NCI-H2196 treated with DMSO at 0.1 percent for 48 hours (cell line): Measurements from ENCODE around the gene NCR2.
"Not testable (repeated sequence)": the region's sequence is repeated elsewhere in the genome, so short reads cannot be mapped to it uniquely, and the experiment has no call there.

Experiments
- DNase-seq: peaks from one replicate; lab custom pipeline; 2025; ENCODE audit not compliant: unreplicated experiment; lab: John Stamatoyannopoulos, UW

The NCR2 gene

GRCh38 chr6:41335296-41335695 is at the start of gene NCR2:
NCR2 (plus strand) TSS chr6:41335608; CDS start chr6:41335877, 269 bp downstream.
- DNase-seq: no peak

- DNase-seq: no peak
Measured at GRCh38 chr6:41286544-41287346, 48.7 kb upstream of the NCR2 start, which contains the start of gene TREM1. TREM1 (minus strand) TSS chr6:41286682; CDS start chr6:41286655, 27 bp downstream.

DNA sequence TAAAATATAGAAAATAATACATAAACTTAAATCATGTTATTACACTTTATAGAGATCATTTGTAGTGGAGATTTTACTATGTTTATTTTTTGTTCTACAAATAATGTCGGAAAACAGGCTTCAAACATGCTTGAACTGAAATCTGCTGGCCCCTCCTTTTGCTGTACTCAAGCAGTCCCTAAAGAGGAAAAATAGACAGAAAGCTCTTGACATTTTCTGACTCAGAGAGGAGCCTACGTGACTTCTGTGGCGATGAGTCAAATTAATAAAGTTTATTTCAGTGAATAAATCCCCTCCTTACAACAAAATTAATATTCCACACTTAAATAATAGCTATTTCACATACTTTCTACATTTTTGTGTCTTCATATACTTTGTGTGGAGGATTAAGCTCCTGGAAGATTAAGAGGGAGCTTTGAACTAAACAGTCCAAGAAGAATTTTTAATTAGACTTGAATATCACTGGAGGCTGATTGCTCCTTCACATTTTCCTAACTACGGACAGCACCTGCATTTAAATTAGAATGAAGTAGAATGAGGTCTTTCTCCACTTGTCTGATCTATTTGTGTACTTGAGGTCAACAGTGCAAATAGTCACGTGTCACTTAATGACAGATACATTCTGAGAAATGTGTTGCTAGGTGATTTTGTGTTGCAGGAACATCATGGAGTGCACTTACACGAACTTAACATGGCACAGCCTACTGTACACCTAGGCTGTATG is 47.2 kb upstream of the NCR2 start:
- DNase-seq: peak; percentile 84

- no peak for DNase-seq
Measured at GRCh38 chr6:41288754-41289129, 46.7 kb upstream of the NCR2 start.

- DNase-seq: no peak
Measured at GRCh38 chr6:41289815-41290214, 45.6 kb upstream of the NCR2 start.

GRCh38 chr6:41291717-41292116 is 43.7 kb upstream of the NCR2 start:
- no peak for DNase-seq

DNA sequence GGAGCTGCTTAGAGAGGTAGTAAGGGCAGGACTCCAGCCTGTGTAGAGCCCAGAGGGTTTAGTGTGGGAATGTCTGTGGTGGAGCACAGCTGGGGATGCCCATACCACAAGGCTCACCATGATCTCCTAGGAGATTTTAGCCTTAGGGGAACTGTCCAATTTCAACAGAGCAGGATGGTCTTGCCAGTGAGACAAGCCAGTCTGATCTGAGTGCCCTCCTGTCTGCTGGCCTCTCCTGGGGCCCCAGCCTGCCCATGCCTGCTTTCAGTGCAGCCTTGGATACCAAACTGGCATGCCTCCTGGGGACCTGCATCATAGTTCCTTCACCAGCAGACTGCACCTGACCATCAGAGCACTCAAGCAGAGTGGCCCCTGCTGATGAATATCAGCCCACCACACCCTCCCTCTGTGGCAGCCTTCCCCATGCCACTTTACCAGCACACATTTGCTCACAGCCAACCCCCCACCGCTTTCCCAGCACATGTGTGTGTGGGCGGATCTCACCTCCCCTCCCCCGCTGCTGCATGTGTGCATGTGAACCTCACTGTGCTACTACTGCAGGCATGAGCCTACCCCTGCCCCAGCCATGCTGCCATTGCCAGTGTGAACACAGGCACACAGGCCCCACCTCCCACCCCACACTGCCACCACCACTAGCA is 41.1 kb upstream of the NCR2 start:
- no peak for DNase-seq

- DNase-seq: not testable (repeated sequence)
Measured at GRCh38 chr6:41297248-41297647, 38.2 kb upstream of the NCR2 start.

DNA sequence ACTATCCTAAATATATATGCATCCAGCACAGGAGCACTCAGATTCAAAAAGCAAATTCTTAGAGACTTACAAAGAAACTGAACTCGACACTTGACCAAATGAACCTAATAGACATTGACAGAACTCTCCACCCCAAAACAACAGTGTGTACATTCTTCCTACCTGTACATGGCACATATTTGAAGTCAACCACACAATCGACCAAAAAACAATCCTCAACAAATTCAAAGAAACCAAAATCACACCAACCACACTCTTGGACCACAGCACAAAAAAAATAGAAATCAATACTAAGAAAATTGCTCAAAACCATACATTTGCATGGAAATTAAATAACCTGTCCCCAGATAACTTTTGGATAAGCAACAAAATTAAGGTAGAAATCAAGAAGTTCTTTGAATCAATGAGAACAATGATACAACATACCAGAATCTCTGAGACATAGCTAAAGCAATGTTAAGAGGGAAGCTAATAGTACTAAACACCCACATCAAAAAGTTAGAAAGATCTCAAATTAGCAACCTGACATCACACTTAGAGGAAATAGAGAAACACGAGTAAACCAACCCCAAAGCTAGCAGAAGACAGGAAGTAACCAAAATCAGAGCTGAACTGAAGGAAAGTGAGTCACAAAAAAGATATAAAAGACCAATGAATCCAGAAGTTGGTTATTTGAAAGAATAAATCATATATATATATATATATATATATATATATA is 36.5 kb upstream of the NCR2 start:
- DNase-seq: no peak

DNA sequence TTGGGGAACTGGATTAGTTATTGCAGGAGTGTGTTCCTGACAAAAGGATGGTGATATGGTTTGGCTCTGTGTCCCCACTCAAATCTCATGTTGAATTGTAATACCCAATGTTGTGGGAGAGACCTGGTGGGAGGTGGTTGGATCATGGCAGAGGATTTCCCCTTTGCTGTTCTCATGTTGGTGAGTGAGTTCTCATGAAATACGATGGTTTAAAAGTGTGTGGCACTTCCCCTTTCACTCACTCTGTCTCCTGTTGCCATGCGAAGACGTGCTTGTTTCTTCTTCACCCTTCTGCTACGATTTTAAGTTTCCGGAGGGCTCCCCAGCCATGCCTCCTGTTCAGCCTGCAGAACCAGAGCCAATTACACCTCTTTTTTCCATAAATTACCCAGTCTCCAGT is 32.8 kb upstream of the NCR2 start:
- no peak for DNase-seq

DNA sequence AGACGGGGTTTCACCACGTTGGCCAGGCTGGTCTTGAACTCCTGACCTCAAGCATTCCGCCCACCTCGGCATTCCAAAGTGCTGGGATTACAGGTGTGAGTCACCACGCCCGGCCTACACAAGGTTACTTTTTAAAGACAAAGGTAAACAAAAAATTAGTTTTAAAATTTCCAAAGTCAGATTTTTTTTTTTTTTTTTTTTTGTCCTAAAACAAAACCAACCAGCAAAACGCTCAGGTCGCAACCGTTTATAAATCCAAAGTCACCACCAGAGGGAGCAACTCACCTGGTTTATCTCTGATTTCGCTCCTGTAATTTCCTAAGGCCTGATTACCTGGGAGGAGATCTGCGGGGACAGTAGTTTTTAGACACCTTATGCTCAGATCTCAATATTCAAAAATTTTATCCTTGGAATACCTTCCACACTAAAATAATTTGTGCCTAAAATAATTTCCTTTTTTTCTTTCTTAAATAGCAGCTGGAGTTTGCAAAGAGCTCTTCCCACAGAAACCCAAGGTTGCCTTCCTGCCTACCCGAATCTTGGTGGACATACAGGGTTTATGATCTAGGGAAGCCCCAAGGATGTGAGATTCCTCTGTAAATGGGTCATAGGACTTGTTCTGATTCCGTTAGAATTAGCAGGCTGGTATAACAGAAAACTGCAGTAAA is 29.1 kb upstream of the NCR2 start:
- DNase-seq: peak; percentile 16

DNA sequence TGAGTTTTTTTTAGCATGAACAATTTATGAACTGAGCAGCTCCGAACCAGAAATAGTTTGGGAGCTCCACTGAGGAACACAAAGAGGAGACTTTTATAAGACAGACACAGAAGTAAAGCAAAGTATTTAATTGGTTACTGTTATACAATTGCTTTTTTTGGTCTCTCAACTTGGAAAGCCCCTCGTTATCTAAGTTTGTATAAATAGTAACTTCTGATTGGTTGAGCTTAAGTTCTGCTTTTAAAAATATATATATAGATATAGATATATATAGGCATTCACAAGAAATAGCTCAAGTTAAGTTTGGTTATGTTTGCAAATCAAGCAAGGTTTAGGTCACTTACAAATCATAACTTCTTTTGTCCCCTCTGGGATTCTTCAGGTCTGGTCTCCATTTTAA is 20.2 kb upstream of the NCR2 start:
- DNase-seq: no peak

DNA sequence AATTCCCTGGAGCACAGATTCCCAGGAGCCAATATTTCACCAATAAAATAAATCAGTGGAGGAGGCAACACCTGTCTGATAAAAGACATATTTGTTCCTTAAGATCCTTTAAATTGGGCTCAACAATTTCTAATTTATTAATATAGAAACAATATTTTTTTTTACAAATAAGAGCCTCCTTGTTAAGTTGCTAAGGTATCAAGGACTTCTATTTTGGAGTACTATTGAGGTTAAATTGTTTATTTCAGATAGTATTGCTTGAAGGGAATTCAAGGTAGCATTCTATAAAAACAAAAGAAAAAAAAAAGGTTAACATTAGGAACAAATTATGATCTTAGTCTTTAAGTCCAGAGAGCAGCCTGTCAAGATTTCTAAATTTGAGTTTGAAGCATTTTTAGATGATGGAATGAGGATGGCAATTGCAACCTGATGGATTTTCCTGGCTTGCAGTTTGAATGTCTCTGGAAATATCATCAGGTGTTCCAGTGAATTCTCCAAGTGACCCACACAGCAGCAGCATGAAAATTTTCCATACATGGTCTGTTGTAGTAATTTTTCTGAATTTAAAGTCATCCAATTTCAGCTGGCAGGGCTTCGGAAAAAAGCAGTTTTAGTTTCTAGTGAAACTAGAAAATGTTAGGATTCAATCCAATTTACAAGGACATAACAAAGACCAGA is 19.3 kb upstream of the NCR2 start:
- DNase-seq: no peak

GRCh38 chr6:41318261-41318653 is 17.2 kb upstream of the NCR2 start:
- no peak for DNase-seq

DNA sequence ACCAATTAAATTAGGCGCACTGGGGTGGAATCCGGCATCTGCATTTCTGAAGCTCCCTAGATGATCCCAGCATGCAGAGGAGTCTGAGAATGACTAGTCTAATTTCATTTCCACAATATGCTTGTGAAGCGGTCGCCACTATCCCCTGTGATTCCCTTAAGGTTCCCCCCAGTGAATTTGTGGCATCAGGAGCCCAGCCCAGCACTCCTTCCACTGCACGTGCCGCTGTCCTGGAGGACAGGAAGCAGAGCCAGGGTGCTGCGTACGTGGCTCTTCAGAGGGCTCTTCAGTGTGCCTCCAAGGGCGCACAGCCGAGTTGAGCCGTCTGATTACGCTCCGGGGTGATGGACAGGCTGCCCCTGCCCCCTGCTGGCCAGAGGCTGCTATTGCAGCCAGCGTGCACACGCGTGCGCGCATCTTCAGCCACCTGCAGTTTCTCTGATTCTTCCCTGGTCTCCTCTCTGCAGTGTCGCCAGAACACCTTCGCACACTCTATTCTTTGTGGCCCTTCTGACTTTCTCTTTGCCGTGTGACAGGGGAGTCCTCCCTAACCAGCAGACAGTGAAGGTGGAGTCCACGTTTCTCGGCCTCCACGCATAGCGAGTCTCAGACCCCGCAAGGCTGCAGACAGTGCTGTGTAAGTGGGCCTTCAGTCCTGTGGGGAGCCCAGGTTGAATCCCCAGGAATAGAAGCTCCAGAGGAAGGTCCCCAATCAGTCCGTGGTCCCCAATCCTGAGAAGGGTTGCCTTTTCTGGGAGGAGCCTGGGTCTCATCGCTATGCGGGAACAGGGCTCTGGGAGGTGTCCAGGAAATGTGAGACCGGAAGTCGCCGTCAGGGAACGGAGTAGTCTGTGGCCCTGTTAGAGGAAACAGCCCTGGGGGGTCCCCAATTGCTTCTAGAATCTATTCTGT is 16.5 kb upstream of the NCR2 start:
- DNase-seq: peak; percentile 88

DNA sequence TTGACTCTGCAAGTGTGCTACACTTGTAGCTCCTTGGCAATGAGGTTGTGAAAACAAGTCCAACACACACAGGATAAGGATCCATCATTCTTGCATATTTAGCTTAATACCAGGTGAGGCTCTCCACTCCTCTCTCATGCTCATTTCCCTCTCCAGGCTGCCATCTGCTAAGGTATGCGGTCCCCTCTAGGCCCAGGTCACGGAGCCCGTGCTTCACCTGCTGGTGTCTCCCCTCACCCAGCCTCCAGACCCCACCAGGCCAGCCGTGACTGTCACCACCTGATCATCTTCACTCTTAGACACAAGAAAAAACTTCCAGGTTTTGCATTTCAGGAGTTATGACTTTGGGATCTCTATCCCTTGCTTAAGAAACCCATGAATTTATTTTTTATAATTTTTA is 14.2 kb upstream of the NCR2 start:
- DNase-seq: no peak

DNA sequence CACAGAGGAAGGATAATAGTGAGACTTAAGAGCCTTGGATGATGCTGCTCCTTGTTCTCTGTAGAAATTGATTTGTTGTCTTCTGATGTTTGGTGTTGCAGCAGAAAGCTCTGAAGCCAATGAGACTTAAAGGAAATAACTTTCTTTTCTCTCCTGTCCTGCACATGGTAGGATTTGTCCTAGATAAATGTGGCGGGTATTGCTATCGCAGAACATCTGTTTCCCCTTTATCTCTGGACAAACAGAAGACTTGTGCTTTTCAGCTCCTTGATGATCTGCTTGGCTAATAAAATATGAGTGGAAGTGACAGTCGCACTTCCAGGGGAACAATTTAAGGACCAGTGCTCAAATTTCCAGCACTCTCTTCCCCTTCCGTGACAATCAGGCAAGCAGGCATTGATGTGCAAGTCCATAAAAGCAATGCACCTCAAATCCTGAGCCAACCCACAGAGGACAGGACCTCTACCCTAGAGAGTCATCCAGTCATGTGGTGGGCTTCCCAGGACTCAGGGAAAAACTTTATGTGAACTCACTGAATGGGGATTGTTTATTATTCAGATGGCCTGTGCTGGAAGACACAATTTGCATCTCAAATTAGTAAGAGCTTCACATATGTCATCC is 9.9 kb upstream of the NCR2 start:
- no peak for DNase-seq

DNA sequence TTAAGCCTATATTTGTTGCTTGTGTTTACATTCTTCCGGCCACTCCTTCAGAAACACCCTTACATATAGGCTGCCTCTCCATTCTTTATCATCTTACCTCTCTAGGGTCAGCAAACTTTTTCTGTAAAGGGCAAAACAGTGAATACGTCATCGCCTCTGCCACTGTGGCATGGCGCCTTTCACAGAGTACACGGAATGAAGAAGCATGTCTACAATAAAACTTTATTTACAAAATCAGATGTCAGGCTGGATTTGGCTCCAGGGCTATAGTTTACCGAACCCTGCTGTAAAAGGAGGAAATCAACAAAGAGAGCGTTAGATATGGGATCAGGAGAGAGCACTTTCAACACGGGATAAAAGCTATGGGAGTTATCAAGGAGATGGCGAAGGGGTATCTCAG is 9.3 kb upstream of the NCR2 start:
- DNase-seq: no peak

DNA sequence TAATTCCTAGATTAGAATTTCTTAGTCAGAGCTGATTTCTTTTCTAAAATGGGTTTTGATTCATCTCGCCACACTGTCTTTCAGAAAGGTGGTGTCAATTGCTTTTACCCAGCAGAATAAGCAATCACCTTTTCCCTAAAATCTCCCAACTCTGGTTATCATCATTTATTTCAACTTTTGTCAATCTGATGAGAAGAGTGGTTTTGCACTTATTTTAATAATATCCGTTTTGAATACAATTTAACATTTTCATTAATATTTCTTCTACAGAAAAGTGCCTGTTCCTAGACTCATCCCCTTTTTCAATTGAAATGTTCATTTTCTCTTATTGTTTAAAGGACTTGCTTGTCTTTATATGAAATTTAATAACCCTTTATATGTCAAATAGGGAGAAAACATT is 8.2 kb upstream of the NCR2 start:
- no peak for DNase-seq
